Stimulated activated naive CD8-positive, alpha-beta T cell treated with anti-CD3 and anti-CD28 coated beads, Interleukin-15, amount 100 ng/mL, for 72 hours (primary cell): ENCODE measurements around the gene ADSS2.

Experiments
- ATAC-seq: fragments of 150-1000 bp; cut with Tn5 transposase; 2 replicates; pipeline ENCODE4 v1.10.0; 2021; ENCODE audit warnings: mild to moderate bottlenecking, moderate library complexity
- DNase-seq, 2 donors: peaks; one replicate each; pipeline ENCODE4 v3.0.0; 2021 to 2022
- H3K27ac Mint-ChIP-seq, 2 donors: one replicate each; pipeline ENCODE4 v1.8.0; 2022; ENCODE audit warnings: mild to moderate bottlenecking in 2 of 2, mixed read lengths in 2 of 2, moderate library complexity in 2 of 2
- H3K27me3 Mint-ChIP-seq: one replicate; pipeline ENCODE4 v1.8.0; 2022; ENCODE audit warnings: mixed read lengths
- H3K4me1 Mint-ChIP-seq: one replicate; pipeline ENCODE4 v1.8.0; 2022; ENCODE audit warnings: mild to moderate bottlenecking, mixed read lengths
- H3K4me3 Mint-ChIP-seq, 2 donors: one replicate each; pipeline ENCODE4 v1.8.0; 2022; ENCODE audit warnings: mild to moderate bottlenecking in 2 of 2, mixed read lengths in 2 of 2, moderate library complexity in 1 of 2
- H3K9me3 Mint-ChIP-seq, 2 donors: one replicate each; pipeline ENCODE4 v1.8.0; 2022; ENCODE audit warnings: mixed read lengths in 2 of 2

Gene ADSS2

GRCh38 chr1:244429818-244430217 is 21.9 kb downstream of the ADSS2 start:
- no peaks in the 10 kb centered on the region for H3K27me3 Mint-ChIP-seq
- peaks cover 11% of the 10 kb centered on the region for H3K4me1 Mint-ChIP-seq
- DNase-seq, result no peak
- no peak for ATAC-seq
- H3K4me3 Mint-ChIP-seq, result no peak overlapping the region
- H3K9me3 Mint-ChIP-seq, result no peaks in the 10 kb centered on the region
- H3K27ac Mint-ChIP-seq, result no peak overlapping the region

DNA sequence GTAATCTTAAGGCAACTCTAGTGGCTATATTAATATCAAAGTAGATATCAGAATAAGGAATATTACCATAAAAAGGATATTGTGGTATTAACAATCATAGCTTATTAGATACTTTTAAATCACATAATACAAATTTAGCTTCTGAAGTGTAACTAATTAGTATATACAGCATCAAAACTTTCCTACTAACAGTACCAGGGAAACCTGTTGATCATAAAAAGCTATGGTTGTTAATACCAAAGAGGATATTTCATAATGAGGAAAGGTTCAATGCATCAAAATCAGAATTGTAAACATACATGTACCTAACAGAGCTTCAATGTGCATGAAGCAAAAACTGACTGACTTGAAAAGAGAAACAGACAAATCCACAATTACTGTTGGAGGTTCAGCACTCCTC is 24.1 kb downstream of the ADSS2 start:
- no peak overlapping the region for H3K27ac Mint-ChIP-seq
- no peak overlapping the region for H3K4me3 Mint-ChIP-seq
- no peak for ATAC-seq
- H3K4me1 Mint-ChIP-seq, result peaks cover 6% of the 10 kb centered on the region
- no peaks in the 10 kb centered on the region for H3K9me3 Mint-ChIP-seq
- no peaks in the 10 kb centered on the region for H3K27me3 Mint-ChIP-seq
- no peak for DNase-seq

GRCh38 chr1:244424649-244425334 is 26.9 kb downstream of the ADSS2 start:
- Mint-ChIP-seq H3K27ac (no peak overlapping the region), H3K27me3 (no peaks in the 10 kb centered on the region), H3K9me3 (no peaks in the 10 kb centered on the region), H3K4me1 (peaks cover 6% of the 10 kb centered on the region), H3K4me3 (no peak overlapping the region)
- ATAC-seq, result no peak
- DNase-seq, result no peak

GRCh38 chr1:244422174-244422573 is 29.5 kb downstream of the ADSS2 start:
- Mint-ChIP-seq H3K4me3 (no peak overlapping the region), H3K9me3 (no peaks in the 10 kb centered on the region), H3K4me1 (peaks cover 6% of the 10 kb centered on the region), H3K27ac (no peak overlapping the region), H3K27me3 (no peaks in the 10 kb centered on the region)
- ATAC-seq (no peak), DNase-seq (no peak)

DNA sequence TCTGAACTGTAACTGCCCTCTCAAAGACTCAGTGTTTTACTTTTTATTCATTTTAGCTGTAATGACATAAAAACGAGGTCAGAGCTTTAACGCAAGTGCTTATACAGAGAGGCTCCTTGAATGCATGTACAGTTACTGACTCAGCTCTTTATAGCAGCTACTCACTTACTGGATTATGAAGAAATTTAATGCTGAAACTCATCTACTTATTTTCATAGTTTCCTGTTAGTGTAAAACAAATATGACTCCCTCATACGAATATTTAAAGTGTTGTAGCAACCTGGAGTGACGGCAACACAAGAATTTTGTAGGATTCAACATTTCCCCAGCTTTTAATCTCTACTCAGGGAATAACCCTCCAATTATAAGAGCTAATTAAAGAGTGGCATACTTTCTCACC is 32.7 kb downstream of the ADSS2 start:
- H3K9me3 Mint-ChIP-seq, result no peaks in the 10 kb centered on the region
- no peaks in the 10 kb centered on the region for H3K4me1 Mint-ChIP-seq
- H3K27ac Mint-ChIP-seq, result no peak overlapping the region
- H3K27me3 Mint-ChIP-seq, result no peaks in the 10 kb centered on the region
- DNase-seq (no peak), ATAC-seq (no peak)
- H3K4me3 Mint-ChIP-seq, result no peak overlapping the region

DNA sequence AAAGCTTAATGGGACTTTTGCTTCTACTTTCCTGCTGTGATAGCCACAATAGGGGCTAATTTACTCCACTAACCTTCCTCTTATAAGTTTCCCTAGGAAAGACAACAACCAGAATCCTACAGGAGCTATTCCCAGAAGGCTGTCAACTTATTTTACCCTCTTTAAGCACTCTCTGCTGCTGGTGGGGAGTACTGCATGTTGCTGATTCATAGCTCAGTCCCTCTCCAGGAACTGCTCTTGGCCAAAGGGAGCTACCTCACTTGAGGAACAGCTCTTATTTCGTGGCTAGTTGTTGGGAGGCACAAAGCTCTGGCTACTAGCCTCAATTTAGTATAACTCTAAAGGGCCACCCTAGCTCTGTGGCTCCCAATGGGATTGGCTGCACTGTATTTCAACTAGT is 37.2 kb downstream of the ADSS2 start:
- no peak for ATAC-seq
- no peak for DNase-seq
- Mint-ChIP-seq H3K27me3 (no peaks in the 10 kb centered on the region), H3K4me3 (no peak overlapping the region), H3K4me1 (peaks cover 7% of the 10 kb centered on the region), H3K27ac (no peak overlapping the region), H3K9me3 (no peaks in the 10 kb centered on the region)

DNA sequence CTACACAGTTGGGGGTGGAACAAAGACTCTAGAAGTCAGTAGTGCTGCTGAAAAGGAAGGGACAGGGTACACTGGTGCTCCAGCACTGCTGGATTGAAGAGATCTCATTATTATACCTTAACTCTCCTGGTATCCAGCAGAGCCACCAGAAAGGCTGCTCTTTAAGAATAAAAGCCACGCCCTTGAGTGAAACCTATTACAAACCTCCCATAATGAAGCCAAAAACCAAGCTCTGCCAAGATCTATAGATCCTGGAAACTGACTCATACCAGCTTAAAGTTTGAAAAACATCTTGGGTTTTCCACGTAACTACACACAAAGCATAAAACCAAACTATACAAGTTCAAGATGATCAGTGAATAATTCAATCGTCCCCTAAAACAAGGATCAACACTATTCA is 38.0 kb downstream of the ADSS2 start:
- no peak overlapping the region for H3K4me3 Mint-ChIP-seq
- peaks cover 7% of the 10 kb centered on the region for H3K4me1 Mint-ChIP-seq
- DNase-seq (no peak), ATAC-seq (no peak)
- H3K27me3 Mint-ChIP-seq, result no peaks in the 10 kb centered on the region
- no peaks in the 10 kb centered on the region for H3K9me3 Mint-ChIP-seq
- peak overlapping the region in 1 of 2 donors; percentile 34 for H3K27ac Mint-ChIP-seq

GRCh38 chr1:244412176-244412575 is 39.5 kb downstream of the ADSS2 start:
- no peaks in the 10 kb centered on the region for H3K27me3 Mint-ChIP-seq
- H3K9me3 Mint-ChIP-seq, result peaks cover 4 to 8% of the 10 kb centered on the region in 2 donors
- no peak for ATAC-seq
- no peak for DNase-seq
- H3K27ac Mint-ChIP-seq, result peak overlapping the region in 1 of 2 donors; percentile 62
- peaks cover 7% of the 10 kb centered on the region for H3K4me1 Mint-ChIP-seq
- H3K4me3 Mint-ChIP-seq, result no peak overlapping the region

GRCh38 chr1:244409701-244410100 is 42.0 kb downstream of the ADSS2 start:
- no peaks in the 10 kb centered on the region for H3K27me3 Mint-ChIP-seq
- ATAC-seq, result no peak

GRCh38 chr1:244406337-244406736 is 45.4 kb downstream of the ADSS2 start:
- ATAC-seq (no peak), DNase-seq (no peak)
- no peak overlapping the region for H3K4me3 Mint-ChIP-seq
- H3K4me1 Mint-ChIP-seq, result no peaks in the 10 kb centered on the region
- no peak overlapping the region for H3K27ac Mint-ChIP-seq
- peaks cover 27 to 35% of the 10 kb centered on the region in 2 donors for H3K9me3 Mint-ChIP-seq
- H3K27me3 Mint-ChIP-seq, result no peaks in the 10 kb centered on the region

More at GRCh38 chr1:244409701-244410100, 42.0 kb downstream of the ADSS2 start:
- DNase-seq, result no peak
- peaks cover 14 to 15% of the 10 kb centered on the region in 2 donors for H3K9me3 Mint-ChIP-seq
- H3K4me1 Mint-ChIP-seq, result peaks cover 7% of the 10 kb centered on the region
- no peak overlapping the region for H3K27ac Mint-ChIP-seq
- H3K4me3 Mint-ChIP-seq, result no peak overlapping the region

- peaks cover 32 to 40% of the 10 kb centered on the region in 2 donors for H3K9me3 Mint-ChIP-seq
- no peaks in the 10 kb centered on the region for H3K27me3 Mint-ChIP-seq
- ATAC-seq (no peak), DNase-seq (no peak)
- H3K27ac Mint-ChIP-seq, result no peak overlapping the region
- H3K4me1 Mint-ChIP-seq, result no peaks in the 10 kb centered on the region
- no peak overlapping the region for H3K4me3 Mint-ChIP-seq
Observed at GRCh38 chr1:244405856-244406255, 45.9 kb downstream of the ADSS2 start.

DNA sequence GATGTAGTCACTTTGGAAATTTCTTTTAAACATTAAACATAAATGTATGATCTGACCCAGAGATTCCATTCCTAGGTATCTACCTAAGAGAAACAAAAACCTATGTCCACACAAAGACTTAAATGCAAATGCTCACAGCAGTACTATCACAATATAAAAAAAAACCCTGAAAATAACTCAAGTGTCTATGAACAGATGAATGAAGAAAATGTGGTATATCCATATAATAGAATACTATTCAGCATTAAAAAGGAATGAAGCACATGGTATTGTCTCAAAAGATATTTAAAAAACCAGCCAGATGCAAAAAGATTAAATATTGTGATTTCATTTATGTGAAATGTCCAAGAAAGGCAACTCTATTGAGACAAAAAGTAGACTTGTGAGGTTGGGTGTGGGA is 48.3 kb downstream of the ADSS2 start:
- Mint-ChIP-seq H3K4me1 (no peaks in the 10 kb centered on the region), H3K9me3 (peaks cover 36 to 45% of the 10 kb centered on the region in 2 donors), H3K4me3 (no peak overlapping the region), H3K27me3 (no peaks in the 10 kb centered on the region), H3K27ac (no peak overlapping the region)
- ATAC-seq (no peak), DNase-seq (no peak)

- Mint-ChIP-seq H3K9me3 (peaks cover 22 to 31% of the 10 kb centered on the region in 2 donors), H3K4me3 (no peak overlapping the region), H3K27me3 (no peaks in the 10 kb centered on the region), H3K4me1 (peaks cover 16% of the 10 kb centered on the region), H3K27ac (no peak overlapping the region)
- DNase-seq (no peak), ATAC-seq (no peak)
Observed at GRCh38 chr1:244400974-244401373, 50.7 kb downstream of the ADSS2 start.

GRCh38 chr1:244397131-244397530 is 54.6 kb downstream of the ADSS2 start:
- Mint-ChIP-seq H3K4me3 (no peak overlapping the region), H3K9me3 (peaks cover 17 to 21% of the 10 kb centered on the region in 2 donors), H3K4me1 (peaks cover 21% of the 10 kb centered on the region), H3K27me3 (no peaks in the 10 kb centered on the region), H3K27ac (peak overlapping the region in 1 of 2 donors; percentile 5)
- DNase-seq, result no peak
- no peak for ATAC-seq

GRCh38 chr1:244395965-244396364 is 55.7 kb downstream of the ADSS2 start:
- Mint-ChIP-seq H3K4me3 (no peak overlapping the region), H3K27ac (no peak overlapping the region), H3K4me1 (peaks cover 21% of the 10 kb centered on the region), H3K9me3 (peaks cover 5 to 15% of the 10 kb centered on the region in 2 donors), H3K27me3 (no peaks in the 10 kb centered on the region)
- DNase-seq, result no peak
- peak; percentile 42 for ATAC-seq

DNA sequence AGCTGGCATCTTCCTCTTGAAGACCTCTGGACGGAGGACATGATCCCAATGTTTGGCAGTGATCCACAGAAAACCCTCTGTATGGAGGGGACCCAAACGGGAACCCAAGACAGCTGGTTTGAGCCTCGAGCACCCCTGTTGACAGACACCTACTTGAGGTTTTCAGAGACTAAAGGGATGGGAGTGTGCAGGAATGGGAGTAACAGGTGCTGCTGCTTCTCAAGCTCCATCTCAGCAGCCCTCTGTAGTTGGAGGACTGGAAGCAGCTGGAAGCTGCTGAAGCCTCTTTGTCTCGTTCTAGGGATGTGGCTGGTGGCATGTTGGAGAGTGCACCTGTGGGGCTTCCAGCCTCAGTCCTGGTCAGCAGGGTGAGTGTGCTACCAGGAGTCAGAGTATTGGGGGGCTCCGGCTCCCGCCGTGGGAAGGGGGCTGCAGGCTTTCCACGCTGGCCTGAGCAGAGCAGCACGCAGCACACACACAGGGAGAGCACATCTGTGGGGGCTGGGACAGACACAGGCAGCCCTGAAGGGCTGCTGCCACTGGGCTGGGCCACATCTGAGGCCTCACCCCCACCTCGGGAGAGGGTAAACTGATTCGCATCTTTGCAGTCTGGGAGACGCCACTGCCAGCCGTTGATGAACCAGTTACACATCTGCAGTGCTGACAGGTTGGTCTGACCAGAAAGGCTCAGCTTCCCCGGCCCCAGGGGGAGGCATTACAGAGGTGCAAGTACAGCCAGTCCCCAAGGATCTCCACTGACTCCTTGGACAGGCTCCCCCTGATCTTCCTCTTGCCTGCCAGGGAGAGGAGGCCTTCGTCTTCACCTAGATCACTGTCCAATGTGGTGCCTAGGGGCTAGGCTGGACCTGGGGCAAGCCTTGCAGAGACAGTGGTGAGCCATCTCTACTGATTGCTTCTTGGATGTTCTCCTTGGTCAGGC is 56.6 kb downstream of the ADSS2 start:
- peaks cover 21% of the 10 kb centered on the region for H3K4me1 Mint-ChIP-seq
- peak; percentile 50 for ATAC-seq
- no peak overlapping the region for H3K4me3 Mint-ChIP-seq
- H3K9me3 Mint-ChIP-seq, result peaks cover 4 to 13% of the 10 kb centered on the region in 2 donors
- peak overlapping the region in 1 of 2 donors; percentile 82 for H3K27ac Mint-ChIP-seq
- no peaks in the 10 kb centered on the region for H3K27me3 Mint-ChIP-seq
- no peak for DNase-seq
